GM20000 (cell line): ENCODE results near the gene GNG7.

Experiments
- DNase-seq: peaks from one replicate; pipeline ENCODE4 v3.0.0; 2012; ENCODE audit warnings: low spot score
- CTCF ChIP-seq: IDR thresholded peaks from 2 replicates; pipeline ENCODE4 v1.5.1; 2012; ENCODE audit warnings: mild to moderate bottlenecking, control low read depth; ENCODE audit errors: extremely low read depth, missing control alignments

The GNG7 gene

GRCh38 chr19:2702170-2703076 is at the start of gene GNG7:
Gene GNG7, minus strand, starts transcription at chr19:2702694. Its CDS starts 182,006 bp downstream, at chr19:2520688.
- TF ChIP-seq CTCF = no peak
- DNase-seq = peak; percentile 100

- DNase-seq = no peak
- no peak for TF ChIP-seq CTCF
These were observed 48.9 kb upstream of the GNG7 start for GRCh38 chr19:2751438-2751830.

GRCh38 chr19:2750808-2751437 is 48.4 kb upstream of the GNG7 start:
- DNase-seq = no peak
- TF ChIP-seq CTCF = no peak

GRCh38 chr19:2747349-2747748 is 44.9 kb upstream of the GNG7 start:
- no peak for TF ChIP-seq CTCF

GRCh38 chr19:2744113-2744512 is 41.6 kb upstream of the GNG7 start:
- no peak for TF ChIP-seq CTCF
- DNase-seq = no peak

More at GRCh38 chr19:2747349-2747748, 44.9 kb upstream of the GNG7 start:
- DNase-seq = no peak

GRCh38 chr19:2743099-2743498 is 40.6 kb upstream of the GNG7 start:
- TF ChIP-seq CTCF = no peak

GRCh38 chr19:2740314-2740656 is 37.8 kb upstream of the GNG7 start:
- no peak for TF ChIP-seq CTCF
- DNase-seq = no peak

More at GRCh38 chr19:2743099-2743498, 40.6 kb upstream of the GNG7 start:
- DNase-seq = no peak
